Right renal cortex interstitium (tissue), 3 donors: ENCODE data around the gene APIP. TPM values are rescaled to one million over a fixed set of nuclear protein-coding genes. Genes with fewer than 3 reads are reported as not detected.
"Not testable (repeated sequence)": the region's sequence is repeated elsewhere in the genome, so short reads cannot be mapped to it uniquely, and the experiment has no call there.

Source experiments
- DNase-seq, 3 donors: peaks; one replicate each; pipeline ENCODE4 v3.0.0-alpha.2; 2013; ENCODE audit warnings: low read depth in 3 of 3, low spot score in 2 of 3
- polyA plus RNA-seq, 3 donors: library from polyadenylated mRNA; unstranded; fragments of 120-200 nt; gene quantifications; one replicate each; pipeline ENCODE4 v1.2.1, GENCODE V29; 2013; ENCODE audit not compliant: insufficient read length in 3 of 3

APIP gene
- polyA plus RNA-seq, 3 donors = 36.0 to 45.5 (median 39.7) TPM

DNA sequence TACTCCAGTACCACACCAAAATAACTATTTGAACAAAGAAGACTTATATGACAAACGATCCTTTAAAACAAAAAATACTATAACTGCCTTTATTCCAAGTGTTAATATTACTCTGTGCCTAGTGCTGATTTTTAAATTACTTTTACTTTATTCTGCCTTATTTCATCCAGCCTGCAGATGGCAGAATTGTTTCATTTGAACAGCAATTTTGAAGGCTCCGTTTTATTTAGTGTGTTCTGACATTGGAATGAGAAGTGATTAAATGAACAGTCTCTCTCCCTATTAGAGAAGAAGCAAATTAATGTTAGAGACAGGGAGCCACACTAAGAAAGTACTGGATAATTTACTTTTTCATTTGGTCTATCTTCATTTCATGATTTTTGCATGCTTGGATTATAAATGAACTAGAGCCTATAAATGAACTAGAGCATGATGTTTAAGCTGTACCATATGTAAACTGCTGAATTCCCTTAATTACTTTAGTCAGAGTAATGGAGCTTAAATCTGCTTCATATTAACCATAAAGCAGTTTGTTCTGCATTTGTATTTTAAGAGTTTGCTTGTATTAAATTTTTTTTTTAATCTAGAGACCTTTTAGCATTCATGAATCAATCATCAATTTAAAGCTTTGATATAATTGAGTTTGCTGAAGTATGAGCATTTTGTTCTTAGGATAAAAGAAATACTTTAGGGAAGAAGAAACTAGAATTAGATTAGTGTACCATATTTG, 10.1 kb upstream of the APIP start:
- peak; percentile 29 to 45 (median 39) for DNase-seq

GRCh38 chr11:34924714-34925113, 8.5 kb upstream of the APIP start:
- DNase-seq = no peak

GRCh38 chr11:34921156-34921555, 5.0 kb upstream of the APIP start:
- no peak for DNase-seq

DNA sequence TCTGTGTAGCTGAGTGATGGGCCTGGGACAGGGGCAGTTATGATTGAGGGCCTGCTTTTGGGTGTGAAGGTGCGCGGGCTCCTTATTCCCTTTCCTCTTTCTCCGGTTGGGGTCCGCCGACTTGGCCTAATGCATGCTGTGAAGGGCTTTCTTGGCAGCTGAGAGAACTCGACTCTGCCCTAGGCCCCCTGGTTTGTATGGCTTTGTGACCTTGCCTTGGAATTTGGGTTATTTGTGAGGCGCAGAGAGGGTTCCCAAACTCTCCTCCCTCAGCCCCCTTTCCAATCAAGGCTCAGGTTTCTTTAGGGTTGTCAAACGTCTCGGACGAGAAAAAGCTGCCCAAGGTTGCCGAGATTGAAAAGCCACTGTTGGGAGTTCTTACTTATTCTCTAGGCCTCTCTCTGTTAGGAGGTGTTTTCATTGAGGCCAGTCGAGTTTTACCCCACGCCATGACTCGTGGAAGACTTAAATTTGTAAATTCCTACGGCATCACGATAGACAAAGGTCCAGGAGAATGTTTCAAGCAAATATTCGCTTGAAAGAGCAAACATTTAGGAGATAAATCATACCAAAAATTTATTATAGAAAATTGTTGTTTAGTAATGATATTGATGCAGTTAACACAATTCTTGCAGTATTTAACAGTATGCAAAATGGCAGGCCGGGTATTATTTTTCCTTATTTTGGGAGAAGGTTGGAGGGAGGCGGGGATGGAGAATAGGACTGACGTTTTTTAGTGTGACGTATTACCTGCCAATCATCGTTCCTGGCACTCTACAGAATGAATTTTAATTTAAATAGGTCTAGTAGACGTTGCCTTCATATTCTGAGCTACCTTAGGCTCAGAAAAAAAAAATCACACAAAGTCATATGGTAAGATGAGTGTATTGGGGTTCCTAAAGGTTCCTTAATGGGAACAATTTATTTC, 928 bp upstream of the APIP start:
- peak; percentile 15 to 40 (median 29) for DNase-seq

GRCh38 chr11:34915136-34916014, 804 bp downstream of the APIP start:
- DNase-seq = peak in 2 of 3 donors; percentile 29 to 52

DNA sequence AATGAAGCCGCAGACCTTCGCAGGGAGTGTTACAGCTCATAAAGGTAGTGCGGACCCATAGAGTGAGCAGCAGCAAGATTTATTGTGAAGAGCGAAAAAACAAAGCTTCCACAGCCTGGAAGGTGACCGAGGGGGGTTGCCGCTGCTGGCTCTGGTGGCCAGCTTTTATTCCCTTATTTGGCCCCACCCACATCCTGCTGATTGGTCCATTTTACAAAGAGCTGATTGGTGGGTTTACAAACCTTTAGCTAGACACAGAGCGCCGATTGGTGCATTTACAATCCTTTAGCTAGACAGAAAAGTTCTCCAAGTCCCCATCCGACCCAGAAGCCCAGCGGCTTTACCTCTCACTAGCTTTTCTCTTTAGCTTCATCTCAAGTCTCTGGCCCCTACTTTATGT, 2.6 kb downstream of the APIP start:
- DNase-seq = not testable (repeated sequence)

DNA sequence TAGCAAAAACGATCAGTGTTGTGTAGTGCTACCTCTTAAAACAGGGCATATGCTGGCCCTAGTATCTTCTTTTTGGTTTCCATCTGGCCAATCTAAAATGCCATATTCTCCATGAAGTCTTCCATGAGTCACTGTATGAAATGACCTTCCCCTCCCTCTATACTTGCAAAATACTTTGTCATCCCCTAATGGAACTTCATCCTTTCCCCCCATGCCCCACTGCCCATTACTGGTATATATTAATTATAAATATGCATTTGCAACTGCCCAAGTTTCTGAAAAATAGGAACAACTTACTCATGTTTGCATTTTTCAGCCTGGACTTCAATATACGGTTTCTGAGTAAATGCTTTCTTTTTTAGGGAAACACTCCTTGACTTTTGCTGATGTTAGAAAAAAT, 4.5 kb downstream of the APIP start:
- no peak for DNase-seq

DNA sequence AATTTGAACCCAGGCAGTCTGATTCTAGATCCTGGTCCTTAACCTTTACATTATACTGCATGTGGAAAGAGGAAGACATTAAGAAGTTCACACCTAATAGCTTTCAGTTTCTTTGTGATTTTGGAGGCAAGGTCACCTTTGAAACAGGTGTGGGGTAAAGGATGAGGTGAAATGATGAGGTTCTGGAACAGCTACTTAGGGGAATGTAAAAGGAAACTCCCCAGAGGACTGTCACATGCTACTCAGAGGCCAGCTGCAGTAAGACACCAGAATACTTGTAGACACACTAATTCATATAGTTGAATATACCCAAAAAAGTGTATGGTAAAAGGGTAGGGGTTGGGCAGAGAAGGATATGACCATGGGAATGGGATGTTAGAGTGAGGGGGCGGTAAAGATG, 5.4 kb downstream of the APIP start:
- DNase-seq = no peak

DNA sequence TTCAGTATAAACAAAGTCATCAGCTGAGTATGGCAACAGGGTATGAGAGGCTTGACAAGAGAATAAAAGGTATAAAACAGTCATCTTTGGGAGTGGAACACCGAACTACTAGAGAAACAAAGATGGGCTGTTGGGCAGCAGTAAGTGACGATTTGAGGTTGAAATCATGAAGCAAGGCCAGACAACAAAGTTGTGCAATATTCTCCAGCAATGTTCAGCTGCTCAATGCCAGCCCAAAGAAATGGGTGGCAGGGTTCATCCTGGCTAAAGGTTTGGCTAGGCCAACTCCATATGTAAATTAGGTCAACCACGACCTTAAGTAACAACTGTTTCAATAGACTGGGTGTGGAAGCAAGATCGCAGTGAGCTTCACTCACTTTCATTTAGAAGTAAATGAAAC, 6.2 kb downstream of the APIP start:
- DNase-seq = no peak

DNA sequence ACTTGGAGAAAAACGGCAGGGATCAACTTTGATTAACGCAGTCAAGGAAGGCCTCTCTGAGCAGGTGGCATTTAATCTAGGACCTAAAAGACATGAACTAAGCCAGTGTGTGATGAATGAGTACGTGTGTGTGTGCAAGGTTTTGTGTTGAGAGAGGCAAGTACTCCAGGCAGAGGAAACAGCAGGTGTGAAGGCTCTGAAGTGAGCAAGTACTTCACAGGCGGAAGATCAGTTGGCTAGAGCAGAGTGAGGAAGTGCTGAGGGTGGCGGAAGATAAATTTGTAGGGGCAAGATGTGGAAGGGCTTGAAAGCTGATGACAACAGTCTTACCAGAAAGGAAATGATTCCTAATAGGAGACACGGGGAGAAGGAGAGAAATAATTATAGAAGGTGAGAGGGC, 6.8 kb downstream of the APIP start:
- no peak for DNase-seq

- DNase-seq = no peak
Measured at GRCh38 chr11:34907934-34908593, 8.1 kb downstream of the APIP start.

- no peak for DNase-seq
Measured at GRCh38 chr11:34905666-34906065, 10.5 kb downstream of the APIP start.

GRCh38 chr11:34904421-34904955, 11.7 kb downstream of the APIP start:
- DNase-seq = no peak

GRCh38 chr11:34899633-34900016, 16.6 kb downstream of the APIP start:
- no peak for DNase-seq

DNA sequence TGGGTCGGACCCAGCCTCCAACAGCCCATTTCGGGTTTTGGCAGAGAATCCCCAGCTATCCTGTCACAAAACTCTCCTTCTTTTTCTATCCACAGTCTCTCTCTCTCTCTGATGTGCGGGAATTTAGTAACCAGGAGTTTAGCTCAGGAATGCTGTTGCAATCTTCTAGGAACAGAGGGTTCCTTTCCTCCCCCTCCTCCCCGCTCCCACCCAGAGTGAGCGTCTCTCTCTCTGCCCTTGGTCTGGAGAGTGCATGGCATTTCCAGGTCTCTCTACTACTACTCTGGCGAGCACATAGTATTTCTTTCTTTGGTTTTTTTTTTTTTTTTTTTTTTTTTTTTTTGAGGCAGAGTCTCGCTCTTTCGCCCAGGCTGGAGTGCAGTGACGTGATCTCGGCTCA, 17.7 kb downstream of the APIP start:
- DNase-seq = no peak

DNA sequence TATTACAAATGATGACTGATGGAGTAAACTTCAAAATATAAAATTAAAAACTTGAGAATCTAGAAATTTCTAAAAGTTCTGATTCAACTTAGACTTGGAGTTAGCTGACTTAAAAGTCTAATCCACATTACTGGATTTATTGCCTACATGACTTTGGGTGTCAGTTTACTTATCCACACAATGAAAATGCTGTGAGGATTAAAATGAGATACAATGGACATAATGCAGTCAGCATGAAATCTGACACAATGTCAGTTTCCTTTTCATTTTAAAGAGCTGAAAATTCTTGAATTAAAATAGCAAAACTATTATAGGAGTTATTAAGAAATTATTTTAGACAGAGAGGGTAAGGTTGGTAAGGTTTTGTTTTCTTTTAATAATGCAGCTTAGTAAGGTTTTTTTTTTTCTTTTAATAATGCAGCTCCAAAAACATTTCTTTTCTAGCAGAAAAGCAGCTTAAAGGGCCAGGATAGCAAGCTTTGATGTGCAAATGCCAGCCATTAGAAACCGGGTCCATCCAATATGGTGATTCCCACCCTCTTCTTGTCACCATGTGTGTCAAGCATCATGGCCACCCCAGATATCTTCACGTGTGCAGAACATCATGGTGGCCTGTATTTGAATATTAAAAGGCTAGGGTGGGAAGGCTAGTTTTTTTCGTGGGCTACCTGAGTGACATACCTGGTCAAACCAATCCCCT, 18.9 kb downstream of the APIP start:
- DNase-seq = no peak

GRCh38 chr11:34896191-34896590, 20.0 kb downstream of the APIP start:
- not testable (repeated sequence) for DNase-seq

DNA sequence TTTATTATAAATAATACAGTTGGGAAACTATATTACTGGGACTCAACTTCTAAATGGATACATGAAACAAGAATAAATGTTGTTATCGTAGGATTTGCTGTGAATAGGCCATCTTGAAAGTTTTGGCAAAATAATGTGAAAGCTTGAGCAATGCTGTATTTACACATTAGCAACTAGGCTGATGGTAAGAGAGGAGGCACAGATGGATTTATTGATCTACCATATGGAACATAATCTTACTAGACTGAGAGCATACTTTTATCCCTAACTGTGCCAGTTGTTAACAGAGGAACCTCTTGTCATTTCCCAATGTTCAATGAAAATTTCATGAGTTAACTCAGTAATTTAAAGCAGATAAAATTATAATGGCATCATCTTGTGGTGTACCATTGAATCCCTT, 22.8 kb downstream of the APIP start:
- DNase-seq = no peak

GRCh38 chr11:34891611-34892010, 24.6 kb downstream of the APIP start:
- no peak for DNase-seq
